Activated gamma-delta T cell treated with Interleukin-2 at 50 U/mL for 16 hours (primary cell): ENCODE results near the gene SPHK2.
"Not testable (repeated sequence)": the region's sequence is repeated elsewhere in the genome, so short reads cannot be mapped to it uniquely, and the experiment has no call there.

ENCODE experiments used
- DNase-seq: peaks from one replicate; pipeline ENCODE4 v3.0.0-alpha.2; 2020

SPHK2 gene

DNA sequence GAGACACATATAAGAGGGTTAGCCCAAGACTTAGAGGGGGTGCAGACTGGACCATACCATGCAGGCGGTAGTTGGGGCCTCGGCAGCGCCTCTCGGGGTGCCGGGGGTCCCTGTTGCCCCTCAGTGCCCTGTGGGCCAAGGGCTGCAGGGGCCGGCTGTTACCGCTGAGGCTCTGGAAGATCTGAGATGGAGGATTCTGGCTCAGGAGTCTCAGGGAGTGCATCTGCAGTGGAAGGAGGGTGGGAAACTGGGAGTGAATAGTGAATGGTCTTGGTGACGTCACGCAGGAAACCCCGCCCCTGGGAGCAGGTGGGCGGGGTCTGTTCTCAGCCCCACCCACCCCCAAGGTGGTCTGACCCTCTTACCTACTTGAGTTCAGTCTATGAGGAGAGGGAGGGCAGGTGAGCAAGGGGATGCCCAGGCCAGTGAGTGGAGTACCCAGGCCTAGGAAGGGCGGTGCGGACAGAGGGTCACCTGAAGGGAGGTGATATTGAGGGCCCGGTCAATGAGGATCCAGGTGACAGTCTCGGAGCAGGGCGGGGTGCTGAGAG, 19.6 kb downstream of the SPHK2 start:
- DNase-seq: no peak

DNA sequence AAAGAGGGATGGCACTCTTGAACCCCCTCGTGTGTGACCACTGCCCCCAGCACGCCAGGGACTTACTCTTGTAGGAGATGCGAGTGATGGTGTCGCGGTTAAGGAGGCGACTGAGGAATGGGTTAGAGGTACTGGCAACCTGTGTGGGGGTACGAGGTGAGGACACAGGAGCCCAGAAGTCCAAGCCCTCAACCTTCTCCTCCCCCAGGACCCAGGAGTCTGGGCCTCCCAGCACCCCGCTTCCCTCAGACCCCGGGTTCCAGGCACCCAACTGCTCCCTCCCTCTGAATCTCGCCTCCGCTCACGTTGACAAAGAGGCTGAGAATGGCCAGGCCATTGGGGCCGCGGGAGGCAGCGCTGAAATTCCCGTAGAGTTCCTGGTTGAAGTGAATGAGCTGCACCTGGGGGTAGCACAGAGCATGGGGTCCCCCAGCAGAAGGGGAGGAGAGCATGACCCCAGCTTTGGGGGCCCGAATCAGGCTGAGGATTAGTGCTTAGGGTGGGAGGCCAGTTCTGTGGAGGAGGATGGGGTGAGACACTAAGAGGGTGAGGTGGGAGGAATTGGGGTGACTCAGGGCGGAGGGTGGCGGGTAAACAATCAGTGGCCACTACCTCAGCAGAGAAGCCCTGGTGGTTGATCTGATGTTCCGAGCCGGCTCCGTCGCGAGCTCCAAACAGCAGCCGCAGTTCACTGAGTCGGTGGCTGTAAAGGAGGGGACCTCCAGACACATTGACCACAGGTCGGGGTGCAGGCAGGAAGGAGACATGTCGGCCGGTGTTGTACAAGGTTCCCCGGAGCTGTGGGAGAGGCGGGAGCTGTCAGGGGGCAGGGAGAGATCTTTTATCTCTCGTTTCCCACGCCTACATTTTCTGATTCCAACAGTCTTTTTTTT, 20.4 kb downstream of the SPHK2 start:
- DNase-seq: no peak

DNA sequence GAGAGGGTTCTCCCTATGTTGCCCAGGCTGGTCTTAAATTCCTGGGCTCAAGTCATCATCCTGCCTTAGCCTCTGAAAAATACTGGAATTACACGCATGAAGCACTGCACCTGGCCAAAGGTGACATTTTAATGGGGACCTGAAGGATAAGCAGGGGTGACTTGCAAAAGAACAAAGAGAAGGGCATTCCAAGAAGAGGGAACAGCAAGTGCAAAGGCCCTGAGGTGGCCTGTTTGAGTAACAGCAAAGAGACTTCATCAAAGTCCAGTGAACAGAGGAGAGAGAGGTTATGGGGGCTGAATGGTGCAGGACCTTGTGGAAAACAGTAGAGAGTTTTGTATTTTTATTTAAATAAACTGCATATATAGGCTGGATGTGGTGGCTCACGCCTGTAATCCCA, 22.5 kb downstream of the SPHK2 start:
- no peak for DNase-seq

DNA sequence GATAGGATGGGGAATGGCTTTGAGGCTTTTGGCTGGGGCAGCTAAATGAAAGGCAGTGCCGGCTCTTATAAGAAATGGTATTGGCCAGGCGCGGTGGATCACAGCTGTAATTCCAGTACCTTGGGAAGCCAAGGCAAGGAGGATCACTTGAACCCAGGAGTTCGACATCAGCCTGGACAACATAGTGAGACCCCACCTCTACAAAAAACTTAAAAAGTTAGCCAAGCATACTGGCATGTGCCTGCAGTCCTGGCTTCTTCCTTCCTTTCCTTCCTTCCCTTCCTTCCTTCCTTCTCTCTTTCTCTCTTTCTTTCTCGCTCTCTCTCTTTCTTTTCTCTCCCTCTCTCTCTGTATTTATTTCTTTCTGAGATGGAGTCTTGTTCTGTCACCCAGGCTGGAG, 23.6 kb downstream of the SPHK2 start:
- DNase-seq: no peak

DNA sequence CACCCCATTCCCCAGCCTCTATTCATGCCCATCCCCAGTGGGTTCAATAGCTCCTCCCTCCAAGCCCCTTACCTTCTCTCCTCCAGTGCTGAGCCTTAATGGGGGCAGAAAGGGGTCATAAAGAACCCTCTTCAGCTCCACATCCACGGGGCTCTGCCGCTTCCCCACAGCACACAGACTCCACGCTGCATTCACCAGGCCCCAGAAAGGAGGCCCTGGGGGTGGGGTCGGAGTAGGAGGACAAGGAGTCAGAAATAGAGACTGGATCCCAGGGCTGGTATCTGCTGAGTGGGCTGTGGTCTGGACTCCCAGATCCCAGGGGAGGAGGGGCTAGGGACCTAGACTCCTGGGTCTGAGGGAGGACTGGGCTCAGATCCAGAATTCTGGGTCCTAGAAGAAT, 25.0 kb downstream of the SPHK2 start:
- no peak for DNase-seq

DNA sequence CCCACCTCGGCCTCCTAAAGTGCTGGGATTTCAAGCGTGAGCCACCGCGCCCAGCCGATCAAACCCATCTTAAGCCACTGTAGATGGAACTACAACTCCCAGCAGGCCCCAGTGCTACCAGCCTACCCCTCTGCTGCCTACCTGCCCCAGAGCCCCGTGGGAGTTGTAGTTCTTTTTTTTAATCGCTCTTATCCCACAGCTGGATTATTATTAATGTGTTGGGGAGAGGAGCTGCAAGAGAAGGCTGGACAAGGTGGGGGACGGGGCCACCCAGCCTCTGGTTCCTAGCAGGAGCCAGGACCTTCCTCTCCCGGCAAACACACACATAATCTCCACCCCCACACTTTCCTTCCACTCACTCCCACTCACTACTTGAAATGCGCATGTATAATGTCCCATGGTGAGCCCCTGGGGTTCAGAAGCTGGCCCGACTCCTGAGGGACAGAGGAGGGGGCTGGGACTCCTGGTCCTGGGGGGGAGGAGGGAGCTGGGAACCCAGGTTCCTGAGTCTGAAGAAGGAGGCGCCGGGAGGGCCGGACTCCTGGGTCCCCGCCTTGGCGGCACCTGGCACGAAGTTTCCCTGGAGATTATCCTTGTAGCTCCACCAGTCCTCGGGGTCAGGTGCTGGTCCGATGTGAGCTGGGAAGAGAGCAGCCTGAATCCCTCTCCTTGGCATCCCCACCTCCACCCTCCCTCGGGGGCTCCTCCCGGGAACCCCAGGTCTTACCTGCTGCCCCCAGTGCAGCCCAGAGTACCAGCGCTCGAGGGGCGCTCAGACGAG, 25.7 kb downstream of the SPHK2 start:
- DNase-seq: peak; percentile 73

DNA sequence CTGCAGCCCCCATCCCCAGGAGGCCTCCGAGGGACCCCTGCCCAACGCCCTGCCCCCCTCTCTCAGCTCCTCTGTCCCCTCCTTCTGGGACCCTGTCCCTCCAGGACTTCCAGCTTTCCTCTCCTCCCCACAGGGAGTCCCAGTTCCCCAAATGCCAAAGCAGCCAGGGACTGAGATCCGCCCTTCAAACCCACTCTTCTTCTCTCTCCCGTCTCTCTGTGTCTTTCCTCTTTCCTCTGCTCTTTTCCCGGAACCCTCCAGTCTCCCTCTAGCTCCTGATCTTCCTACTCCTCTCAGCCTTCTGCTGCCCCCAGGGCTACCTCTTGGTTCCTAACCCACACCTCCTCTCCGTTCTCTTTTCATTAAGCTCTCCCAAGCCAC, 26.3 kb downstream of the SPHK2 start:
- DNase-seq: no peak

DNA sequence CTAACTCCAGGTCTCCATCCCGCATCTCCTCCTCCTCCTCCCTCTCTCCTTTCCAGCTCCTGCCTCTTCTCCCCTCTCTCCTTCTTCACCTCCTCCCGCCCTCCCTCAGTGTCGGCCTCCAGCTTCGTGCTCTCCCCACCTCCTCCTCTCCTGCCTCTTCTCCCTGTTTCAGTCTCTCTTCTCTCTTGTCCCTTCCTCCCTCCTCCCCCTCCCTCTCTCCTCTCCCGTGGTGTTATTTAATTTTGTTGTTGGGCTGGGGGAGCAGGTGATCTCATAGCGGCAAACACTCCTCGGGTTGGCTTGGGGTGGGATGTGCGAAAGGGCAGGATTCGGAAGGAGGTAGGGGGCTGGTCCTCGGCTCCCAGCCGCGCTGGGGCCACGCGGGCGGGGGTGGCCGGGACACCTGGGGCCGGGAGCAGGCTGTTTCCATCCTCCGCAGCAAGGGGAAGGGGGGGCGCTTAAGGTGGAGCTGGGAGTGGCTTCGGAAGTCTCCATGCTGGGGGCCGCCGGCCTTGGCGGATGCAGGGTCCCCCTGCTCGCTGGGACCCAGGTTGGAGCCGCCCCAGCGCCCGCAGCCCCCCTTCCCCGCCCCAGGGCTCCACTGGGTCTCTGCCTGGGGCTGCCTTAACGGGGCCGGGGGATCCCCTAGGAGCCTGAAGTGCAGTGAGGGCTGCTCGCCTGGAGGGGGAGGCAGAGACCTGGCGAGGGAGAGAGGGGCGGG, 26.9 kb downstream of the SPHK2 start, which contains the start of gene CA11:
Gene CA11, minus strand, starts transcription at position 187 of the 721 bp plus-strand sequence. CDS start 555 bp downstream, outside the sequence.
- DNase-seq: peak; percentile 92

DNA sequence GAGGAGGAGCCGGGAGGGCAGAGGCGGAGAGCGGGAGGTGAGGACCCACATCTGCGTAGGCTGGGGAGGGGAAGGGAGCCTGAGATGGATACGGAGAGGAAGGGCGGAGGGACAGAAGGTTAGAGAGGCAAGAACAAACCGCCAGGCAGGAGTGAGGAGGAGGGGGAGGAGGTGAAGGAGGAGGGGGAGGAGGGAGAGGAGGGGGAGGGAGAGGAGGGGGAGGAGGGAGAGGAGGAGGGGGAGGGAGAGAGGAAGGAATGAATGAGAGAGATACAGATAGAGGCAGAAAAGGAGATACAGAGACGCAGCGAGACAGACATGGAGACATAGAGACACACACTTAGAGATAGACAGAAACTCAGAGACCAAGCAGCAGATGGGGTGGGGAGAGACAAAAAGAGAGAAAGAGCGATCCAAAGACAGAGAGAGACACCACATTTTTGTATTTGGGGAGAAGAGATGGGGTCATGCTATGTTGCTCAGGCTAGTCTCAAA, 27.5 kb downstream of the SPHK2 start:
- no peak for DNase-seq

DNA sequence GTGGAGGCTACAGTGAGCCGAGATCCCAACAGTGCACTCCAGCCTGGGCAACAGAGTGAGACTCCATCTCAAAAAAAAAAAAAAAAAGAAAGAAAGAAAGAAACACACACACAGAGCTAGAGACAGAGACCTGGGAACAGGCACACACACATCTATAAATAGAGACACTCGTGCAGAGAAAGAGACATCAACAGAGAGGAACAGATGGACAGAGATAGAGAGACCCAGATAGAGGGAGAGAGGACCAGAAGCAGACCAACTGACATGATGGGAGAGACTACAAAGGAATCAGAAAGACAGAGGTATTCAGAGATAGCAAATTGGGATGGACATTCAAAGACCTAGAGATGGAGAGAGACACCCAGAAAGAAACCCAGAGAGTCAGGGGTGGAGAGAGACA, 28.8 kb downstream of the SPHK2 start:
- no peak for DNase-seq

DNA sequence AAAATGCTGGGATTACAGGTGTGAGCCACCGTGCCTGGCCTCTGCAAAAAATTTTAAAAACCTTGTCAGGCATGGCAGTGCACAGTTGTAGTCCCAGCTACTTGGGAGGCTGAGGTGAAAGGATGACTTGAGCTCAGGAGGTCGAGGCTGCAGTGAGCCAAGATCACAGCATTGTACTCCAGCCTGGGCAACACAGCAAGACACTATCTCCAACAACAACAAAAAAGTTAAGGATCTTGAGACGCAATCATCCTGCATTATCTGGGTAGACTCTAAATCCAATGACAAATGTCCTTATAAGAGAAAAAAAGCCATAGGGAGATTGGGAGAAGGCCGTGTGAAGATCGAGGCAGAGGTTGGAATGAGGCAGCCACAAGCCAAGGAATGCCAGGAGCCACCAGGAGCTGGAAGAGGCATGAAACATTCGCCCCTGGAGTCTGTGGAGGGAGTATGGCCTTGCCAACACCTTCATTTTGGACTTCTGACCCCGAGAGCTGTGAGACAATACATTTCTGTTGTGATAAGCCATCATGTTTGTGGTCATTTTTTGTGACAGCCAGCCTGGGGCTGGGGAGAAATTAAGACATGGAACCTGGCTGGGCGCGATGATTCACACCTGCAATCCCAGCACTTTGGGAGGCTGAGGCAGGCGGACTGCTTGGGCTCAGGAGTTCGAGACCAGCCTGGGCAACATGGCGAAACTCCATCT, 31.8 kb downstream of the SPHK2 start:
- no peak for DNase-seq

DNA sequence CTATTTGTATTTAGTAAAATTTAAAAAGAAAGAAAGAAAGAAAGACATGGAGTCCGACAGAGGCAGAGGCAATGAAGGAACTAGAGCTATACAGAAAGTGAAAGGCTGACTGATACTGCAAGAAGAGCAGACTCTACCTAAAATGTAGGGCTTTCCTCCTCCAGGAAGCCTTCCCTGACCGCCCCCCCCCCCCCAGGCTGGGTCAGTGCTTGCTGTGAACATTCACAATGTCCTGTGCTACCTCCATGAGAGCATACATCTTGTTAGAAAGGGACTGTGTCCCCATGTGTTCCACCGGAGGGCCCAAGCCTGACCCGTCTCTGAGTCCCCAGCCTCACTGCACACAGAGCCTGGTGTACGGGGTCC, 32.4 kb downstream of the SPHK2 start:
- no peak for DNase-seq

DNA sequence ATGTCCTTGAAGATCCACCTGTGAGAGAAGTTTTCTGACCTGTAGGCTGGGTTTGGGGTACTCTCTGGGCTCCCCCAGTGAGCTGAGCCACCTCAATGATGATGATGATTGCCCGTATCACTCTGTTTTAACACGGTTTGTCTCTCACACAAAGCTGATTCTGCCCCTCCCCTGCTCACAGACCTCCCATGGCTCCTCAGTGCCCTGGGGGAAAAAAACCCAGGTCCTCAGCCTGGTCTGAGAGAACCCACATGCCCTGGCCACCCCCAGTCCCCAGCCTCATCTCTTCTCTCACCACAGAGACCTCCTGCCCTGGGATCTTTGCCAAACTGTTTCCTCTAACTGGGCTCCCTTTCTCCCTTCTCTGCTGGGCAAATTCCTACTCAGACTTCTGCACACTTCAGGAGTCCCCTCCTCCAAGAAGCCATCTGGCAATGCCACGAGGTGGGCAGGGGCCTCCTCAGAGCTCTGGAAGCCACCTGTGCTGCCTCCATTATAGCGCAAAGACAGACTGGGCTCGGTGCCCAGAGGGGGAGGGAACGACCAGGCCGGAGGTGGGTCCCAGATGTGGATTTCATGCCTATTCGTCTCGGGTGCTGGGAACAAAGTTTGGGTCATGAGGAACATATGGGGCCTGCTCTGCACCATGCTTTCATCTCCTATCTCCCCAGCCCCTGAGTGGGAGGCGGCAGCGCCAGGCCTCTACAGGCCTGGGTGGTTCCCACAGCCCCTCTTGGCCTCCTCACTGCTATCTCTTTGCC, 35.2 kb downstream of the SPHK2 start:
- no peak for DNase-seq

DNA sequence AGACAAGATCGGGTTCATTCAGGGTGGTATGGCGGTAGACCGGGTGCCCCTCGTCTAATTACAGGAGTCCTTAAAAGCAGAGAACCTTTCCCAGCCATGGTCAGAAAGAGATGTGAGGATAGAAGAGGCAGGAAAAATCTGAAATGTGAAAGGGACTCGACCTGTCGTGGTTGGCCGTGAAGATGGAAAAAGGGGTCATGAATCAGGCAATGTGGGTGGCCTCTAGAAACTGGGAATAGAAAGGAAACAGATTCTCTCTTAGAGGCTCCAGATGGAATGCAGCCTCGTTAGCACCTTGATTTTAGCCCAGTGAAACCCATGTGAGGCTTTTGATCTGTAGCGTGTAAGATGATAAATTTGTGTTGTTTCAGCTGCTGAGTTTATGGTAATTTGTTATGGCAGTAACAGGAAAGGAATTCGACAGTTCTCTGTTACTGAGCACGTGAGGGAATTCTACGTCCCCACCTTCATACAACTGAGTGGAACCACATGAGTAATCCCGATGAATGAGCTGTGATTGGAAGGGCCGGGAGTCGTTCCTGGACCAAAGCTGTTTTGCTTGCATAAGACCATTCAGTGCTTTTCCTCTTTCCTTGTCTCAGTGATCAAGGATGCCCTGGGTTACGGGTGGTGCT, 37.7 kb downstream of the SPHK2 start:
- DNase-seq: no peak

DNA sequence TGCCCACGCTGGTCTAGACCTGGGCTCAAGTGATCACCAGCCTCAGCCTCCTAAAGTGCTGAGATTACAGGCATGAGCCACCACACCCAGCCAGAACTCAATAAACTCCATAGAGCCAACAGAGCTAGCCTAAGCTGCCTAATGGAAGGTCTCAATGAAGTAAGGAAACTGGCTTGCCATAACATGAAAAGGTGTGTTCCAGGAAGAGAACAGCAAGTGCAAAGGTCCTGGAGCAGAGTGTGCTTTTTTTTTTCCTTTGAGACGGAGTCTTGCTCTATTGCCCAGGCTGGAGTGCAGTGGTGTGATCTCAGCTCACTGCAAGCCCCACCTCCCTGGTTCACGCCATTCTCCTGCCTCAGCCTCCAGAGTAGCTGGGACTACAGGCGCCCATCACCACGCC, 38.5 kb downstream of the SPHK2 start:
- DNase-seq: not testable (repeated sequence)

DNA sequence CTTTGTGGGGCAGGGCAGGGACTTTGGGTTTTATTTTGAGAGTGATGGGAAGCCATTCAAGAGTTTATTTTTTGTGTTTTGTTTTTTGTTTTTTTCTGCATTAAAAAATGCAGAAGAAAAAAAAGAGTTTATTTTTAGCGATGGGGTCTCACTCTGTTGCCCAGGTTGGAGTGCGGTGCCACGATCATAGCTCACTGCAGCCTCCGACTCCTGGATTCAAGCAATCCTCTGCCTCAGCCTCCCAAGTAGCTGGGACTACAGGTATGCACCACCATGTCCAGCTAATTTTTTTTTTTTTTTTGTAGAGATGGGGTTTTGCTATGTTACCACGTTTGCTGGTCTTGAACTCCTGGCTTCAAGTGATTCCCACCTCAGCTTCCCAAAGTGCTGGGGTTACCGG, 39.2 kb downstream of the SPHK2 start:
- DNase-seq: no peak

DNA sequence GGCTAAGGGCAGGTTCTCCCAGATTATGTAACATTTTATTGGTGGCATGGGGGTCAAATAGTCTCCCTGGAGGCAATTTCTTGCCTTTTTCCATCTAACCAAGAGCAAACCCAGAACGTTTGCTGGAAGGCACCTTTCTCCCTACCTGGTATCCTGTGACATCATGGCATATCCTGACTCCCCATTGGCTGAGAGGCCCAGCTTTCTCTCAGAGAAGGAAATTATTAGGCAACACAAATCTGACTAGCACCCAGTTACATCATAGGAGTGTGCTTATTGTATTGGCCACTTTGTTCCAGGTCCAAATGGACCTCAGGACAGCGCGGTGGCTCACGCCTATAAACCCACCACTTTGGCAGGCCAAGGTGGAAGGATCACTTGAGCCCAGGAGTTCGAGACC, 40.5 kb downstream of the SPHK2 start:
- no peak for DNase-seq

DNA sequence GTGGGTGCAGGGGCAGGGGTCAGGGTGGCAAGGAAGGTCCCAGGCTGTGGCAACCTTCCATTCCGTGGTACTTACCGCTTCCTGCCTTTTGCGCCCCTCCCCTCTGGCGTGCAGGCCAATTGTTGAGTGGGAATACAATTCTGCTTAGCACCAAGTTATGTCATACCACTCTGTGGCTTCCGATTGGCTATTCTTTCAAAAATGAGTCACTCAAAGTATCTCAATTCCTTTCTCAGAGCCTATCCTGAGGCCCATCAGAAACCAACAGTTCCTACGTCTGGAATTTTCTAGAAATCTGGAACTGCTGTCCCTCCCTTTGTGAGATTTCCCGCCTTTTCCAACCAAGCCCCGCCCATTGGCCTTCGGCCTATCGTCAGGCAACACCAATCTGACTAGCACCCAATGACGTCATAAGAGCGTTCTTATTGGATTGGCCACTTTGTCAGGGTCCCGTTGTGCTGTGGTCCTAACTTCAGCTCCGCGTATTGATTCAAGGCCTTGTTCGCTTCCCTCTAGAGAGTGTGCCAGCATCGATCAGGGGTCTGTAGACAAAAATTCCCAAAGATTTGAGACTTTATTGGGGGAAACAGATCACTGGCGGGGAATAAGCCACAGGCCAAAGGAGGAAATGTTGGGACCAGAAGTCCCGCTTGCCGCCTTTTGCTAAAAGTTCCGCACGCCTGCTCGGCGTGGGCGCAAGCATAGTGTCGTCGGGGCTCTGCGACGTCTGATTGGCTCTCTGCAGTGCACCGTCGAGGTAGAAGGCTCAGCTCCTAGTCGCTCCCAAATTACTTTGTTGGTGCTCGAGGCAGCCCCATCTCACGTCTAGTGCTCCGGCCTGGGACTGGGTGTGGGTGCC, 41.8 kb downstream of the SPHK2 start:
- peak; percentile 71 for DNase-seq

DNA sequence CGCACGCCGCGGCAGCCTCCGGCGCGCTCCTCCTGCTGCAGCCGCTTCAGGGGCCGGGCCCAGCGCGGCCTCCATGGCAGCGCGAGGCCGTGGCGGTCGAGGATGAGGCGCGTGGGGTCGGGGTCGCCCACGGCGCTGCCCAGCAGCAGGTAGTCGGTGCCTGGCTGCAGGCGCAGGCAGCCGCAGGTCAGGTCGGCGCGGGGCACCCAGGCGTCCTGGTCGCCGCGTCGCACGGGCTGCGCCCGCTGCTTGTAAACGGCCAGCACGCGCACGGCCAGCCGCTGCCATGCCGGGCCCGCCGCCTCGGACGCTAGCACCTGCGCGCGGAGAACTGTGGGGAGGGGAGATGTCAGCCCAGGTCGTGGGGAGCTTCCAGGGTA, 42.4 kb downstream of the SPHK2 start:
- DNase-seq: no peak

DNA sequence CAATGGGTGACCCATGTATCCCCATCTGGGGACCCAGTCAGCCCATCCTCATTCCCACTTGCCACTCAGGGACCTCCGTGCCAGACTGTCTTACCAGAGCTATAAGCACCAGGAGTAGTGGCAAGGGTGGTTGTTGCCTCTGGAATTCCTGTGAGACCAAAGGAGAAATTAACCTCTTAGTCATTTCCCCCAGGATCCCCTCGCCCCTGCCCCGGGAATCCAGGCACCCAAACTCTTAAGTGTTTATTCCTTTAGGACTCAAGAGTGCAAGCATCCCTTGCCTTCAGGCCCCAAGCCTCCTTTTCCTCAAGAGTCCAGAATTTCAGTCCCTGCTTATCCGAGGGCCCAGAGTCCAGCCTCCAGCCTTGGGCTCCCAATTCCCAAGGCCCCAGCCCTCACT, 44.4 kb downstream of the SPHK2 start:
- no peak for DNase-seq
